Liver (tissue), 3 donors: ENCODE data around the gene VWA5B1.

ENCODE experiments used
- CTCF ChIP-seq: fragments of 150-350 bp; IDR thresholded peaks from 2 replicates; pipeline ENCODE4 v1.5.1; 2017; ENCODE audit warnings: improper control_type of control experiment, low read depth, low read length; ENCODE audit not compliant: missing input control
- GABPA ChIP-seq, 2 donors: IDR thresholded peaks in 1 of 2; conservative IDR thresholded peaks in 1 of 2; 2 replicates each; pipeline ENCODE4 v1.6.1; 2016; ENCODE audit warnings: antibody characterized with exemption in 2 of 2, mild to moderate bottlenecking in 1 of 2, moderate library complexity in 1 of 2
- RAD21 ChIP-seq, 2 donors: IDR thresholded peaks; 2 replicates each; pipeline ENCODE4 v1.6.1; 2016; ENCODE audit warnings: antibody characterized with exemption in 2 of 2, mild to moderate bottlenecking in 2 of 2
- TAF1 ChIP-seq: conservative IDR thresholded peaks from 2 replicates; pipeline ENCODE4 v1.6.1; 2016; ENCODE audit warnings: antibody characterized with exemption, mild to moderate bottlenecking
- donor health status: healthy.
- donor health status: healthy.

- TF ChIP-seq GABPA (IDR thresholded peaks at IDR 0.05 in 1 of 2, conservative IDR thresholded peaks at IDR 0.05 in 1 of 2) (no peak), CTCF (no peak), RAD21 (IDR thresholded peaks at IDR 0.05) (no peak), TAF1 (no peak)
Observed at GRCh38 chr1:20353836-20354235, 63.2 kb downstream of the VWA5B1 start.
